Esophagus squamous epithelium (tissue), 5 donors: ENCODE data around the gene CDK5RAP2. TPM values are rescaled to one million over a fixed set of nuclear protein-coding genes. Genes with fewer than 3 reads are reported as not detected.

Experiments used
- DNase-seq: peaks from one replicate; lab custom pipeline; 2025; lab: John Stamatoyannopoulos, UW
- H3K27ac ChIP-seq, 4 donors: fragments of 200-600 bp; sonication (generic); one replicate each; pipeline ENCODE4 v1.5.1; 2016 to 2019; ENCODE audit warnings: mild to moderate bottlenecking in 1 of 4
- H3K27me3 ChIP-seq, 4 donors: fragments of 200-600 bp; sonication (generic); 1 replicate in 3 of 4; 2 replicates in 1 of 4; pipeline versions ENCODE4 v1.5.1 to v1.6.0; 2017 to 2021; ENCODE audit warnings: antibody characterized with exemption in 1 of 4
- H3K36me3 ChIP-seq, 3 donors: fragments of 200-600 bp; sonication (generic); one replicate each; pipeline ENCODE4 v1.5.1; 2016 to 2019
- H3K4me1 ChIP-seq, 3 donors: fragments of 200-600 bp; sonication (generic); one replicate each; pipeline ENCODE4 v1.5.1; 2017 to 2019
- H3K4me3 ChIP-seq, 4 donors: fragments of 200-600 bp; sonication (generic); 1 replicate in 3 of 4; 2 replicates in 1 of 4; pipeline ENCODE4 v1.5.1; 2016 to 2019; ENCODE audit warnings: mild to moderate bottlenecking in 2 of 4, moderate library complexity in 1 of 4
- H3K9me3 ChIP-seq, 3 donors: fragments of 200-600 bp; sonication (generic); one replicate each; pipeline ENCODE4 v1.5.1; 2016 to 2019
- POLR2A ChIP-seq, 4 donors: fragments of 450-650 bp; IDR thresholded peaks; one replicate each; pipeline ENCODE4 v1.6.1; 2017; ENCODE audit warnings: antibody characterized with exemption in 4 of 4, mild to moderate bottlenecking in 4 of 4, moderate library complexity in 3 of 4
- WGBS, 2 donors: methylation state at CpG; one replicate each; pipeline ENCODE4 v1.1.5; 2018; 5-methylcytosine and 5-hydroxymethylcytosine counted together
- intact Hi-C: fragments of 100-400 bp; cut with DNase I; formaldehyde crosslinking; loops from one replicate; pipeline ENCODE4 v1.15.0; 2022
- total RNA-seq, 4 donors: library from RNA; depleted of rRNA; stranded (reverse); fragments of >200 nt; gene quantifications; one replicate each; pipeline ENCODE4 v1.1.0, GENCODE V29; 2016
- TF ChIP-seq, protein P1 (sequence below), 6 experiments: fragments of 450-650 bp in 4 of 6; fragments of 200-600 bp in 2 of 6; sonication (generic) in 2 of 6; IDR thresholded peaks; one replicate each; pipeline ENCODE4 v1.5.1; 2016 to 2019; ENCODE audit warnings: antibody characterized with exemption in 6 of 6, mild to moderate bottlenecking in 4 of 6, moderate library complexity in 4 of 6
- donor health status: DM: yes; HTN: yes; CAD: no.

CDK5RAP2 gene
- total RNA-seq, 4 donors from 2014 or later: 23.2 to 41.2 (median 33.8) TPM

DNA sequence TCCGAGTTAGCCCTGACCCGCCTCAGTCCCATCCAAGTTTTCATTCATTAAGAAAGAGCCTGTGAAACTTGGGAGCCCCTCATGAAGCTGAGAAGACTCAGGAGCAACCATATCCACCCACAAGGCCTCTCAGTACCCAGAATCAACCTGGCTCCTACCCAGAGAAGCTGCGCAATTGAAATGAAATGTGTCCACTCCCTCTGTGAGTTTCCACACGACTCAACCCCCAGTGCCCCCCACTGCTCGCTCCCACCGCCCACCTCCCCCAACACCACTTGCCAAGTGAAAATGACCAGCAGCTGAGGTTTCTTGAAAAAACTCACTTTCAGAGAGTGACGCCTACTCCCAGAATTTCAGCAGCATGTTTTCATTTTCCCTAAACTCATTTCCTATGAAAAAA is 104.6 kb downstream of the CDK5RAP2 start:
- no peak overlapping the region for H3K4me3 ChIP-seq
- TF ChIP-seq, protein P1, sequence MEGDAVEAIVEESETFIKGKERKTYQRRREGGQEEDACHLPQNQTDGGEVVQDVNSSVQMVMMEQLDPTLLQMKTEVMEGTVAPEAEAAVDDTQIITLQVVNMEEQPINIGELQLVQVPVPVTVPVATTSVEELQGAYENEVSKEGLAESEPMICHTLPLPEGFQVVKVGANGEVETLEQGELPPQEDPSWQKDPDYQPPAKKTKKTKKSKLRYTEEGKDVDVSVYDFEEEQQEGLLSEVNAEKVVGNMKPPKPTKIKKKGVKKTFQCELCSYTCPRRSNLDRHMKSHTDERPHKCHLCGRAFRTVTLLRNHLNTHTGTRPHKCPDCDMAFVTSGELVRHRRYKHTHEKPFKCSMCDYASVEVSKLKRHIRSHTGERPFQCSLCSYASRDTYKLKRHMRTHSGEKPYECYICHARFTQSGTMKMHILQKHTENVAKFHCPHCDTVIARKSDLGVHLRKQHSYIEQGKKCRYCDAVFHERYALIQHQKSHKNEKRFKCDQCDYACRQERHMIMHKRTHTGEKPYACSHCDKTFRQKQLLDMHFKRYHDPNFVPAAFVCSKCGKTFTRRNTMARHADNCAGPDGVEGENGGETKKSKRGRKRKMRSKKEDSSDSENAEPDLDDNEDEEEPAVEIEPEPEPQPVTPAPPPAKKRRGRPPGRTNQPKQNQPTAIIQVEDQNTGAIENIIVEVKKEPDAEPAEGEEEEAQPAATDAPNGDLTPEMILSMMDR (IDR thresholded peaks at IDR 0.05): no peak
- no peak for TF ChIP-seq POLR2A (IDR thresholded peaks at IDR 0.05)
- no peaks in the 10 kb centered on the region for H3K27me3 ChIP-seq
- 81 to 95% methylated on average over 7 of the region's 7 CpGs for WGBS, 2 donors
- peaks cover 6 to 69% (median 11%) of the 10 kb centered on the region in 3 donors for H3K36me3 ChIP-seq
- H3K9me3 ChIP-seq: no peaks in the 10 kb centered on the region
- H3K27ac ChIP-seq: peak overlapping the region in 2 of 4 donors; percentile 22 to 59
- DNase-seq: no peak
- intact Hi-C loops: no loop called here
- peaks cover 0 to 31% (median 8%) of the 10 kb centered on the region in 3 donors for H3K4me1 ChIP-seq

DNA sequence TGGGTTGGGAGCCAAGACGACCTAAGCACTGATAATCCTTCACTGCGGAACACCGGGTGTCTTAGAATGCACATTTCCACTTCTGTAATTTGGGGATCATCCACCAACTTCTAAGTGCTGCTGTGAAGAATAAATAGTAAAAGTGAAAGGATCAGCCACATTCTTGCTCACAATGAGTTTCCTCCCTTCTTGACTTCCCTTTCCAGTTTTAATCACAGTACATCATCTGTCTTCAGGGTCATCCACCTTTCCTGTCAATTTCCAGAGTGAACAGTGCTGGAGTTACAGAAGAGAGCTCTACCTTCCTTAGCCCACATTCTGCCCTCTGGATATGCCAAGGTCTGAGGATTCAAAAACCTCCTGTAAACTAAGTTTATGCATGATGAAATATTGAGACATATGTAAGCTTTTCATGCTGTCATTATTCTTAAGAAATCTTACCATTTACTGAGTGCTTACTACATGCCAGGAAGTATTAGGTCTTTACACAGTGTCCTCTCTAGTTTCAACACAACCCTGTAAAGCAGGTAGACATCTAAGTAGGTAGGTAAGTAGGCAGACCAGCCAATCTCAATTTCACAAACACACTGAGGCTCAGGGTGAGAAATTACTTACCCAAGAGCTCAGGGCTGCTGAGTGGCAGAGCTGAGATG is 105.2 kb downstream of the CDK5RAP2 start:
- TF ChIP-seq, protein P1 (IDR thresholded peaks at IDR 0.05): no peak
- Histone ChIP-seq H3K4me3 (no peak overlapping the region), H3K27ac (peak overlapping the region in 2 of 4 donors; percentile 22 to 59), H3K4me1 (peaks cover 0 to 25% (median 8%) of the 10 kb centered on the region in 3 donors), H3K36me3 (peaks cover 6 to 76% (median 11%) of the 10 kb centered on the region in 3 donors), H3K9me3 (no peaks in the 10 kb centered on the region), H3K27me3 (no peaks in the 10 kb centered on the region)
- no peak for DNase-seq
- intact Hi-C loops: no loop called here
- 56 to 59% methylated on average over 3 of the region's 3 CpGs for WGBS, 2 donors

GRCh38 chr9:120473608-120474007 is 106.4 kb downstream of the CDK5RAP2 start:
- TF ChIP-seq POLR2A (IDR thresholded peaks at IDR 0.05): no peak
- TF ChIP-seq, protein P1 (IDR thresholded peaks at IDR 0.05): no peak
- no peaks in the 10 kb centered on the region for H3K27me3 ChIP-seq
- intact Hi-C loops: no loop called here
- H3K36me3 ChIP-seq: peaks cover 6 to 87% (median 11%) of the 10 kb centered on the region in 3 donors
- H3K4me1 ChIP-seq: peaks cover 0 to 19% (median 8%) of the 10 kb centered on the region in 3 donors
- no peak overlapping the region for H3K4me3 ChIP-seq
- no peak overlapping the region for H3K27ac ChIP-seq
- no peak for DNase-seq
- WGBS, 2 donors: 92 to 94% methylated on average over 3 of the region's 3 CpGs
- H3K9me3 ChIP-seq: no peaks in the 10 kb centered on the region

GRCh38 chr9:120465685-120466407 is 114.1 kb downstream of the CDK5RAP2 start:
- 68 to 71% methylated on average over 3 of the region's 3 CpGs for WGBS, 2 donors

More at GRCh38 chr9:120465685-120466407, 114.1 kb downstream of the CDK5RAP2 start:
- Histone ChIP-seq H3K27me3 (no peaks in the 10 kb centered on the region), H3K36me3 (peaks cover 0 to 90% (median 0%) of the 10 kb centered on the region in 3 donors), H3K4me1 (no peaks in the 10 kb centered on the region), H3K9me3 (no peaks in the 10 kb centered on the region), H3K4me3 (no peak overlapping the region), H3K27ac (no peak overlapping the region)
- no peak for TF ChIP-seq POLR2A (IDR thresholded peaks at IDR 0.05)
- TF ChIP-seq, protein P1 (IDR thresholded peaks at IDR 0.05): no peak
- no peak for DNase-seq
- intact Hi-C loops: no loop called here
